GM12878 (cell line): ENCODE data around the gene OXCT1. TPM values are rescaled to one million over a fixed set of nuclear protein-coding genes. Genes with fewer than 3 reads are reported as not detected.

Experiments used
- GATAD2B ChIP-seq: fragments of 450-650 bp; conservative IDR thresholded peaks from 2 replicates; pipeline ENCODE4 v1.6.1; 2017; ENCODE audit warnings: low read depth, mild to moderate bottlenecking, moderate library complexity
- HDAC2 ChIP-seq: fragments of 200-600 bp; sonication (generic); IDR thresholded peaks from 2 replicates; pipeline ENCODE4 v1.6.1; 2017
- MXI1 ChIP-seq: fragments of 150-350 bp; IDR thresholded peaks from 2 replicates; pipeline ENCODE4 v1.6.1; 2011; ENCODE audit warnings: low read depth, mild to moderate bottlenecking, inconsistent platforms, low read length, improper control_type of control experiment
- POLR2A ChIP-seq: IDR thresholded peaks from 2 replicates; pipeline ENCODE4 v1.6.1; 2011; ENCODE audit warnings: low read depth, mild to moderate bottlenecking, low read length
- RB1 ChIP-seq: fragments of 450-650 bp; formaldehyde crosslinking; IDR thresholded peaks from 2 replicates; pipeline ENCODE4 v1.6.1; 2017; ENCODE audit warnings: mild to moderate bottlenecking, borderline replicate concordance
- RUNX3 ChIP-seq: IDR thresholded peaks from 2 replicates; pipeline ENCODE4 v1.6.1; 2012; ENCODE audit warnings: low read length, inconsistent platforms
- ZZZ3 ChIP-seq: IDR thresholded peaks from 2 replicates; pipeline ENCODE4 v1.6.1; 2011; ENCODE audit warnings: low read depth; ENCODE audit not compliant: control insufficient read depth, insufficient read length
- polyA plus RNA-seq, 11 experiments: library from polyadenylated mRNA; depleted of rRNA in 4 of 11; unstranded in 6 of 11; stranded (reverse) in 5 of 11; fragments of >200 nt; fragmentation: Nextera tagmentation in 4 of 11; fragmentation: Illumina TruSeq in 1 of 11; extraction: Ambion mirVana in 4 of 11; extraction: Trizol in 1 of 11; gene quantifications; 1 replicate in 1 of 11; 2 replicates in 10 of 11; pipeline versions ENCODE4 v1.2.1 to v1.2.3, GENCODE V29; 2011 to 2016; ENCODE audit warnings: inconsistent platforms in 2 of 11, missing spikeins in 2 of 11, low read depth in 1 of 11
- total RNA-seq, 4 experiments: library from RNA; depleted of rRNA in 3 of 4; stranded (reverse); fragments of >200 nt in 3 of 4; fragmentation: Illumina TruSeq in 1 of 4; extraction: Trizol in 1 of 4; gene quantifications; 2 replicates each; pipeline versions ENCODE4 v1.2.1 to v1.2.3, GENCODE V29; 2013 to 2021
- TF ChIP-seq, protein P1 (sequence below): IDR thresholded peaks from 2 replicates; pipeline ENCODE4 v1.6.1; 2011; ENCODE audit warnings: low read depth, low read length, improper control_type of control experiment, borderline replicate concordance
- TF ChIP-seq, protein P2 (sequence below): fragments of 450-650 bp; IDR thresholded peaks from 2 replicates; pipeline ENCODE4 v1.6.1; 2017; ENCODE audit warnings: mild to moderate bottlenecking, low read depth, inconsistent platforms; ENCODE audit not compliant: poor library complexity, severe bottlenecking
- TF ChIP-seq, protein P3 (sequence below): fragments of 150-350 bp; IDR thresholded peaks from 2 replicates; pipeline ENCODE4 v1.6.1; 2016; ENCODE audit warnings: low read depth, low read length
- TF ChIP-seq, protein P4 (sequence below): fragments of 450-650 bp; formaldehyde crosslinking; IDR thresholded peaks from 2 replicates; pipeline ENCODE4 v1.4.0; 2020; ENCODE audit warnings: mild to moderate bottlenecking, moderate library complexity
- TF ChIP-seq, protein P5 (sequence below): fragments of 450-650 bp; formaldehyde crosslinking; IDR thresholded peaks from 2 replicates; pipeline ENCODE4 v1.5.0; 2022; ENCODE audit warnings: mild to moderate bottlenecking, missing genetic modification characterization

Gene OXCT1
- total and polyA plus RNA-seq, 10 of the 15 experiments (the other 5 are each of a cell fraction or from before 2014, with no cell fraction given): 46.9 to 103 (median 70.5) TPM

DNA sequence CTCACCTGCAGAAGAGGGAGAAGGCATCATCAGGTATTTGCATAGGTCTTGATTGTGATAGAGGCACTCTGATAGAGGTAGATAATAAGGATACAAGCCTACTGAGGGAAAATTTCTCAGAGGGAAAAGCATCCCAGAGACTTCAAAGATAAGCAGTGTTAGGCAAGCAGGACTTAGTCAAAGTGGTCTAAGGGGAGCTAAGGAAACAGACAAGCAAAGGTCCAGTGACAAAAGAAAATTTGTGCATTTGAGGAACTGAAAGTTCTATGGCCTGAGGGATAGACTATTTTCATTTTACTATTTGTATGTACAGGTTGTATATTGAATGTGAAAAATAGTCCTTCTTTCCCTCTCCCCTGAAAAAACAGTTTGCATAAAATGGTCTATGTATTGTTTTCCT is 27.4 kb downstream of the OXCT1 start (continued):
- TF ChIP-seq MXI1: no peak
- TF ChIP-seq GATAD2B: peak; percentile 46; the same call in 1 of the 2 replicates
- TF ChIP-seq HDAC2: no peak
- TF ChIP-seq, protein P1, sequence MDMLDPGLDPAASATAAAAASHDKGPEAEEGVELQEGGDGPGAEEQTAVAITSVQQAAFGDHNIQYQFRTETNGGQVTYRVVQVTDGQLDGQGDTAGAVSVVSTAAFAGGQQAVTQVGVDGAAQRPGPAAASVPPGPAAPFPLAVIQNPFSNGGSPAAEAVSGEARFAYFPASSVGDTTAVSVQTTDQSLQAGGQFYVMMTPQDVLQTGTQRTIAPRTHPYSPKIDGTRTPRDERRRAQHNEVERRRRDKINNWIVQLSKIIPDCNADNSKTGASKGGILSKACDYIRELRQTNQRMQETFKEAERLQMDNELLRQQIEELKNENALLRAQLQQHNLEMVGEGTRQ: no peak
- no peak for TF ChIP-seq POLR2A
- TF ChIP-seq, protein P2, sequence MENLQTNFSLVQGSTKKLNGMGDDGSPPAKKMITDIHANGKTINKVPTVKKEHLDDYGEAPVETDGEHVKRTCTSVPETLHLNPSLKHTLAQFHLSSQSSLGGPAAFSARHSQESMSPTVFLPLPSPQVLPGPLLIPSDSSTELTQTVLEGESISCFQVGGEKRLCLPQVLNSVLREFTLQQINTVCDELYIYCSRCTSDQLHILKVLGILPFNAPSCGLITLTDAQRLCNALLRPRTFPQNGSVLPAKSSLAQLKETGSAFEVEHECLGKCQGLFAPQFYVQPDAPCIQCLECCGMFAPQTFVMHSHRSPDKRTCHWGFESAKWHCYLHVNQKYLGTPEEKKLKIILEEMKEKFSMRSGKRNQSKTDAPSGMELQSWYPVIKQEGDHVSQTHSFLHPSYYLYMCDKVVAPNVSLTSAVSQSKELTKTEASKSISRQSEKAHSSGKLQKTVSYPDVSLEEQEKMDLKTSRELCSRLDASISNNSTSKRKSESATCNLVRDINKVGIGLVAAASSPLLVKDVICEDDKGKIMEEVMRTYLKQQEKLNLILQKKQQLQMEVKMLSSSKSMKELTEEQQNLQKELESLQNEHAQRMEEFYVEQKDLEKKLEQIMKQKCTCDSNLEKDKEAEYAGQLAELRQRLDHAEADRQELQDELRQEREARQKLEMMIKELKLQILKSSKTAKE: peak; percentile 26
- no peak for TF ChIP-seq RB1
- TF ChIP-seq, protein P3, sequence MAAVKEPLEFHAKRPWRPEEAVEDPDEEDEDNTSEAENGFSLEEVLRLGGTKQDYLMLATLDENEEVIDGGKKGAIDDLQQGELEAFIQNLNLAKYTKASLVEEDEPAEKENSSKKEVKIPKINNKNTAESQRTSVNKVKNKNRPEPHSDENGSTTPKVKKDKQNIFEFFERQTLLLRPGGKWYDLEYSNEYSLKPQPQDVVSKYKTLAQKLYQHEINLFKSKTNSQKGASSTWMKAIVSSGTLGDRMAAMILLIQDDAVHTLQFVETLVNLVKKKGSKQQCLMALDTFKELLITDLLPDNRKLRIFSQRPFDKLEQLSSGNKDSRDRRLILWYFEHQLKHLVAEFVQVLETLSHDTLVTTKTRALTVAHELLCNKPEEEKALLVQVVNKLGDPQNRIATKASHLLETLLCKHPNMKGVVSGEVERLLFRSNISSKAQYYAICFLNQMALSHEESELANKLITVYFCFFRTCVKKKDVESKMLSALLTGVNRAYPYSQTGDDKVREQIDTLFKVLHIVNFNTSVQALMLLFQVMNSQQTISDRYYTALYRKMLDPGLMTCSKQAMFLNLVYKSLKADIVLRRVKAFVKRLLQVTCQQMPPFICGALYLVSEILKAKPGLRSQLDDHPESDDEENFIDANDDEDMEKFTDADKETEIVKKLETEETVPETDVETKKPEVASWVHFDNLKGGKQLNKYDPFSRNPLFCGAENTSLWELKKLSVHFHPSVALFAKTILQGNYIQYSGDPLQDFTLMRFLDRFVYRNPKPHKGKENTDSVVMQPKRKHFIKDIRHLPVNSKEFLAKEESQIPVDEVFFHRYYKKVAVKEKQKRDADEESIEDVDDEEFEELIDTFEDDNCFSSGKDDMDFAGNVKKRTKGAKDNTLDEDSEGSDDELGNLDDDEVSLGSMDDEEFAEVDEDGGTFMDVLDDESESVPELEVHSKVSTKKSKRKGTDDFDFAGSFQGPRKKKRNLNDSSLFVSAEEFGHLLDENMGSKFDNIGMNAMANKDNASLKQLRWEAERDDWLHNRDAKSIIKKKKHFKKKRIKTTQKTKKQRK: no peak
- no peak for TF ChIP-seq RUNX3
- TF ChIP-seq ZZZ3: no peak
- TF ChIP-seq, protein P4, sequence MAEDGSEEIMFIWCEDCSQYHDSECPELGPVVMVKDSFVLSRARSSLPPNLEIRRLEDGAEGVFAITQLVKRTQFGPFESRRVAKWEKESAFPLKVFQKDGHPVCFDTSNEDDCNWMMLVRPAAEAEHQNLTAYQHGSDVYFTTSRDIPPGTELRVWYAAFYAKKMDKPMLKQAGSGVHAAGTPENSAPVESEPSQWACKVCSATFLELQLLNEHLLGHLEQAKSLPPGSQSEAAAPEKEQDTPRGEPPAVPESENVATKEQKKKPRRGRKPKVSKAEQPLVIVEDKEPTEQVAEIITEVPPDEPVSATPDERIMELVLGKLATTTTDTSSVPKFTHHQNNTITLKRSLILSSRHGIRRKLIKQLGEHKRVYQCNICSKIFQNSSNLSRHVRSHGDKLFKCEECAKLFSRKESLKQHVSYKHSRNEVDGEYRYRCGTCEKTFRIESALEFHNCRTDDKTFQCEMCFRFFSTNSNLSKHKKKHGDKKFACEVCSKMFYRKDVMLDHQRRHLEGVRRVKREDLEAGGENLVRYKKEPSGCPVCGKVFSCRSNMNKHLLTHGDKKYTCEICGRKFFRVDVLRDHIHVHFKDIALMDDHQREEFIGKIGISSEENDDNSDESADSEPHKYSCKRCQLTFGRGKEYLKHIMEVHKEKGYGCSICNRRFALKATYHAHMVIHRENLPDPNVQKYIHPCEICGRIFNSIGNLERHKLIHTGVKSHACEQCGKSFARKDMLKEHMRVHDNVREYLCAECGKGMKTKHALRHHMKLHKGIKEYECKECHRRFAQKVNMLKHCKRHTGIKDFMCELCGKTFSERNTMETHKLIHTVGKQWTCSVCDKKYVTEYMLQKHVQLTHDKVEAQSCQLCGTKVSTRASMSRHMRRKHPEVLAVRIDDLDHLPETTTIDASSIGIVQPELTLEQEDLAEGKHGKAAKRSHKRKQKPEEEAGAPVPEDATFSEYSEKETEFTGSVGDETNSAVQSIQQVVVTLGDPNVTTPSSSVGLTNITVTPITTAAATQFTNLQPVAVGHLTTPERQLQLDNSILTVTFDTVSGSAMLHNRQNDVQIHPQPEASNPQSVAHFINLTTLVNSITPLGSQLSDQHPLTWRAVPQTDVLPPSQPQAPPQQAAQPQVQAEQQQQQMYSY (CRISPR knock-in tag): no peak
- TF ChIP-seq, protein P5, sequence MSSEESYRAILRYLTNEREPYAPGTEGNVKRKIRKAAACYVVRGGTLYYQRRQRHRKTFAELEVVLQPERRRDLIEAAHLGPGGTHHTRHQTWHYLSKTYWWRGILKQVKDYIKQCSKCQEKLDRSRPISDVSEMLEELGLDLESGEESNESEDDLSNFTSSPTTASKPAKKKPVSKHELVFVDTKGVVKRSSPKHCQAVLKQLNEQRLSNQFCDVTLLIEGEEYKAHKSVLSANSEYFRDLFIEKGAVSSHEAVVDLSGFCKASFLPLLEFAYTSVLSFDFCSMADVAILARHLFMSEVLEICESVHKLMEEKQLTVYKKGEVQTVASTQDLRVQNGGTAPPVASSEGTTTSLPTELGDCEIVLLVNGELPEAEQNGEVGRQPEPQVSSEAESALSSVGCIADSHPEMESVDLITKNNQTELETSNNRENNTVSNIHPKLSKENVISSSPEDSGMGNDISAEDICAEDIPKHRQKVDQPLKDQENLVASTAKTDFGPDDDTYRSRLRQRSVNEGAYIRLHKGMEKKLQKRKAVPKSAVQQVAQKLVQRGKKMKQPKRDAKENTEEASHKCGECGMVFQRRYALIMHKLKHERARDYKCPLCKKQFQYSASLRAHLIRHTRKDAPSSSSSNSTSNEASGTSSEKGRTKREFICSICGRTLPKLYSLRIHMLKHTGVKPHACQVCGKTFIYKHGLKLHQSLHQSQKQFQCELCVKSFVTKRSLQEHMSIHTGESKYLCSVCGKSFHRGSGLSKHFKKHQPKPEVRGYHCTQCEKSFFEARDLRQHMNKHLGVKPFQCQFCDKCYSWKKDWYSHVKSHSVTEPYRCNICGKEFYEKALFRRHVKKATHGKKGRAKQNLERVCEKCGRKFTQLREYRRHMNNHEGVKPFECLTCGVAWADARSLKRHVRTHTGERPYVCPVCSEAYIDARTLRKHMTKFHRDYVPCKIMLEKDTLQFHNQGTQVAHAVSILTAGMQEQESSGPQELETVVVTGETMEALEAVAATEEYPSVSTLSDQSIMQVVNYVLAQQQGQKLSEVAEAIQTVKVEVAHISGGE (CRISPR knock-in tag): no peak
